Sigmoid colon (tissue), 4 donors: ENCODE measurements around the gene FBXO33.

ENCODE experiments used
- EP300 ChIP-seq, 4 donors: sonication (generic); formaldehyde crosslinking; IDR thresholded peaks; one replicate each; pipeline ENCODE4 v1.6.1; 2017; ENCODE audit warnings: antibody characterized with exemption in 4 of 4
- POLR2A ChIP-seq, 2 donors: fragments of 450-650 bp; IDR thresholded peaks; one replicate each; pipeline ENCODE4 v1.6.1; 2016; ENCODE audit warnings: antibody characterized with exemption in 2 of 2, mild to moderate bottlenecking in 2 of 2, moderate library complexity in 2 of 2
- TF ChIP-seq, protein P1 (sequence below), 4 experiments: fragments of 450-650 bp in 3 of 4; fragments of 200-600 bp in 1 of 4; IDR thresholded peaks; one replicate each; pipeline ENCODE4 v1.5.1; 2016 to 2019; ENCODE audit warnings: antibody characterized with exemption in 4 of 4, mild to moderate bottlenecking in 3 of 4, moderate library complexity in 2 of 4

- TF ChIP-seq POLR2A (IDR thresholded peaks at IDR 0.05) (no peak), EP300 (IDR thresholded peaks at IDR 0.05) (no peak)
- TF ChIP-seq, protein P1, sequence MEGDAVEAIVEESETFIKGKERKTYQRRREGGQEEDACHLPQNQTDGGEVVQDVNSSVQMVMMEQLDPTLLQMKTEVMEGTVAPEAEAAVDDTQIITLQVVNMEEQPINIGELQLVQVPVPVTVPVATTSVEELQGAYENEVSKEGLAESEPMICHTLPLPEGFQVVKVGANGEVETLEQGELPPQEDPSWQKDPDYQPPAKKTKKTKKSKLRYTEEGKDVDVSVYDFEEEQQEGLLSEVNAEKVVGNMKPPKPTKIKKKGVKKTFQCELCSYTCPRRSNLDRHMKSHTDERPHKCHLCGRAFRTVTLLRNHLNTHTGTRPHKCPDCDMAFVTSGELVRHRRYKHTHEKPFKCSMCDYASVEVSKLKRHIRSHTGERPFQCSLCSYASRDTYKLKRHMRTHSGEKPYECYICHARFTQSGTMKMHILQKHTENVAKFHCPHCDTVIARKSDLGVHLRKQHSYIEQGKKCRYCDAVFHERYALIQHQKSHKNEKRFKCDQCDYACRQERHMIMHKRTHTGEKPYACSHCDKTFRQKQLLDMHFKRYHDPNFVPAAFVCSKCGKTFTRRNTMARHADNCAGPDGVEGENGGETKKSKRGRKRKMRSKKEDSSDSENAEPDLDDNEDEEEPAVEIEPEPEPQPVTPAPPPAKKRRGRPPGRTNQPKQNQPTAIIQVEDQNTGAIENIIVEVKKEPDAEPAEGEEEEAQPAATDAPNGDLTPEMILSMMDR (IDR thresholded peaks at IDR 0.05), result no peak
Observed at GRCh38 chr14:39383741-39384140, 48.5 kb downstream of the FBXO33 start.
